ENCODE measurements around the gene MEGF6. TPM values are rescaled to one million over a fixed set of nuclear protein-coding genes. Genes with fewer than 3 reads are reported as not detected.

MEGF6 gene
- total RNA-seq, 1 experiment from 2014 or later: 14.3 TPM

- Mint-ChIP-seq H3K9me3 (ENCODE audit: unreplicated experiment) (no peaks in the 10 kb centered on the region), H3K27ac (ENCODE audit: low read depth, unreplicated experiment) (no peak overlapping the region), H3K4me1 (ENCODE audit: insufficient read depth, unreplicated experiment) (no peaks in the 10 kb centered on the region), H3K4me3 (ENCODE audit: unreplicated experiment) (no peak overlapping the region), H3K36me3 (ENCODE audit: insufficient read depth, unreplicated experiment) (no peaks in the 10 kb centered on the region), H3K27me3 (ENCODE audit: insufficient read depth, unreplicated experiment) (no peaks in the 10 kb centered on the region)
- ChIA-PET POLR2A (no interaction called here), CTCF (interaction anchor here (0.6 to 1.4 kb wide), 3 partner anchors 9 to 1555 kb away, joined by 4 to 7 read pairs (median 5); no protein-coding TSS in a partner anchor)
- DNase-seq (ENCODE audit: unreplicated experiment): no peak
- TF ChIP-seq, protein P1, sequence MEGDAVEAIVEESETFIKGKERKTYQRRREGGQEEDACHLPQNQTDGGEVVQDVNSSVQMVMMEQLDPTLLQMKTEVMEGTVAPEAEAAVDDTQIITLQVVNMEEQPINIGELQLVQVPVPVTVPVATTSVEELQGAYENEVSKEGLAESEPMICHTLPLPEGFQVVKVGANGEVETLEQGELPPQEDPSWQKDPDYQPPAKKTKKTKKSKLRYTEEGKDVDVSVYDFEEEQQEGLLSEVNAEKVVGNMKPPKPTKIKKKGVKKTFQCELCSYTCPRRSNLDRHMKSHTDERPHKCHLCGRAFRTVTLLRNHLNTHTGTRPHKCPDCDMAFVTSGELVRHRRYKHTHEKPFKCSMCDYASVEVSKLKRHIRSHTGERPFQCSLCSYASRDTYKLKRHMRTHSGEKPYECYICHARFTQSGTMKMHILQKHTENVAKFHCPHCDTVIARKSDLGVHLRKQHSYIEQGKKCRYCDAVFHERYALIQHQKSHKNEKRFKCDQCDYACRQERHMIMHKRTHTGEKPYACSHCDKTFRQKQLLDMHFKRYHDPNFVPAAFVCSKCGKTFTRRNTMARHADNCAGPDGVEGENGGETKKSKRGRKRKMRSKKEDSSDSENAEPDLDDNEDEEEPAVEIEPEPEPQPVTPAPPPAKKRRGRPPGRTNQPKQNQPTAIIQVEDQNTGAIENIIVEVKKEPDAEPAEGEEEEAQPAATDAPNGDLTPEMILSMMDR (IDR thresholded peaks at IDR 0.05; ENCODE audit: unreplicated experiment): no peak
- BruUV-seq (replicated peaks): no TSS peak
- intact Hi-C loops (cut with micrococcal nuclease): no loop called here
Measured at GRCh38 chr1:3461934-3462275, 149.4 kb downstream of the MEGF6 start.

DNA sequence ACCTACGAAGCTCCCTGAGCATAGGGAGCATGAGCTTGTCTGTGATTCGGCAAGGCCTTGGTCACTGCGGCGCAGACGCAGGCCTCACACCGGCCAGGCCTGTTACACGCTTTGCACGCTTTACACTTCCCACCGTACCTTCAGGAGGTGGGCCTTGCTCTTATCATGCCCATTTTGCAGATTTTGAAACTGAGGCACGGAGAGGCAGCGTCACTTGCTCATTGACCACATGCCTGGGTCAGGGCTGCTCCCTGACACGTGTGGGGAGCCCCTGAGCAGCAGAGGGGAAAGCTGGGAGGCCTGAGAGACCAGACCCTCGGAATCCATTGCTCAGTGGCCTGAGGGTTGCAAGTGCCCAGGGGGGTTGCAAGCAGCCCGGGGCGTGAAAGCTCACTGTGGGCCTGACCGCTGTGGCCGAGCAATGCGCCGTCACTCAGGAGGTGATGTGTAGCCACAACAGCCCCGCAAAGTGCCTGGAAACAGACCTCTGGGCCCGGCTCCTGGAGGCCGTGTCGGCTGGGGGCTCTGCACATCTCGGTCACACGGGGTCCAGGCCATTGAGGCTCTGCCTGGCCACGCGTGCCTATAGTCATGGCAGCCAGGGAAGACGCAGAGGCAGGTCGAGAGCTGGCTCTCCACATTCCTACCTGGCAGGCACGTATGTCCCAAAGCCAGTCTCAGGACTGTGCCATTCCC lies 149.9 kb downstream of the MEGF6 start:
- TF ChIP-seq, protein P1 (IDR thresholded peaks at IDR 0.05; ENCODE audit: unreplicated experiment): no peak
- H3K4me1 Mint-ChIP-seq (ENCODE audit: insufficient read depth, unreplicated experiment): no peaks in the 10 kb centered on the region
- DNase-seq (ENCODE audit: unreplicated experiment): no peak
- CTCF ChIA-PET: interaction anchor here (0.9 to 1.4 kb wide), 3 partner anchors 8 to 30 kb away, joined by 4 to 7 read pairs (median 5); no protein-coding TSS in a partner anchor
- no peaks in the 10 kb centered on the region for H3K36me3 Mint-ChIP-seq (ENCODE audit: insufficient read depth, unreplicated experiment)
- no peaks in the 10 kb centered on the region for H3K9me3 Mint-ChIP-seq (ENCODE audit: unreplicated experiment)
- H3K4me3 Mint-ChIP-seq (ENCODE audit: unreplicated experiment): no peak overlapping the region
- intact Hi-C loops (cut with micrococcal nuclease): no loop called here
- no peak overlapping the region for H3K27ac Mint-ChIP-seq (ENCODE audit: low read depth, unreplicated experiment)
- BruUV-seq (replicated peaks): no TSS peak
- no peaks in the 10 kb centered on the region for H3K27me3 Mint-ChIP-seq (ENCODE audit: insufficient read depth, unreplicated experiment)
- POLR2A ChIA-PET: no interaction called here

GRCh38 chr1:3460672-3461131 lies 150.6 kb downstream of the MEGF6 start:
- Mint-ChIP-seq H3K27me3 (ENCODE audit: insufficient read depth, unreplicated experiment) (no peaks in the 10 kb centered on the region), H3K27ac (ENCODE audit: low read depth, unreplicated experiment) (no peak overlapping the region), H3K36me3 (ENCODE audit: insufficient read depth, unreplicated experiment) (no peaks in the 10 kb centered on the region), H3K4me3 (ENCODE audit: unreplicated experiment) (no peak overlapping the region), H3K9me3 (ENCODE audit: unreplicated experiment) (no peaks in the 10 kb centered on the region), H3K4me1 (ENCODE audit: insufficient read depth, unreplicated experiment) (no peaks in the 10 kb centered on the region)
- no peak for DNase-seq (ENCODE audit: unreplicated experiment)
- TF ChIP-seq, protein P1 (IDR thresholded peaks at IDR 0.05; ENCODE audit: unreplicated experiment): no peak
- intact Hi-C loops (cut with micrococcal nuclease): no loop called here
- BruUV-seq (replicated peaks): no TSS peak
- CTCF ChIA-PET: interaction anchor here (0.9 to 1.4 kb wide), 2 partner anchors 7 to 21 kb away, joined by 4 to 7 read pairs; no protein-coding TSS in a partner anchor
- POLR2A ChIA-PET: no interaction called here

GRCh38 chr1:3459940-3460671 lies 151.2 kb downstream of the MEGF6 start:
- H3K9me3 Mint-ChIP-seq (ENCODE audit: unreplicated experiment): no peaks in the 10 kb centered on the region
- no peaks in the 10 kb centered on the region for H3K36me3 Mint-ChIP-seq (ENCODE audit: insufficient read depth, unreplicated experiment)
- no peaks in the 10 kb centered on the region for H3K27me3 Mint-ChIP-seq (ENCODE audit: insufficient read depth, unreplicated experiment)
- no TSS peak for BruUV-seq (replicated peaks)
- intact Hi-C loops (cut with micrococcal nuclease): no loop called here
- CTCF ChIA-PET: interaction anchor here (0.8 kb wide), 1 partner anchor 23 kb away, joined by 4 read pairs; no protein-coding TSS in a partner anchor
- no peak overlapping the region for H3K4me3 Mint-ChIP-seq (ENCODE audit: unreplicated experiment)
- H3K27ac Mint-ChIP-seq (ENCODE audit: low read depth, unreplicated experiment): no peak overlapping the region
- POLR2A ChIA-PET: interaction anchor here (0.6 to 0.7 kb wide), 3 partner anchors 28 to 1665 kb away, joined by 3 read pairs; no protein-coding TSS in a partner anchor
- H3K4me1 Mint-ChIP-seq (ENCODE audit: insufficient read depth, unreplicated experiment): no peaks in the 10 kb centered on the region
- TF ChIP-seq, protein P1 (IDR thresholded peaks at IDR 0.05; ENCODE audit: unreplicated experiment): no peak
- no peak for DNase-seq (ENCODE audit: unreplicated experiment)

All from MCF 10A (cell line).